SW480 (cell line): Measurements from ENCODE around the gene PLEKHA6.

ENCODE experiments used
- DNase-seq: peaks from one replicate; pipeline ENCODE4 v3.0.0-alpha.2; 2016; ENCODE audit warnings: low spot score

Gene PLEKHA6

DNA sequence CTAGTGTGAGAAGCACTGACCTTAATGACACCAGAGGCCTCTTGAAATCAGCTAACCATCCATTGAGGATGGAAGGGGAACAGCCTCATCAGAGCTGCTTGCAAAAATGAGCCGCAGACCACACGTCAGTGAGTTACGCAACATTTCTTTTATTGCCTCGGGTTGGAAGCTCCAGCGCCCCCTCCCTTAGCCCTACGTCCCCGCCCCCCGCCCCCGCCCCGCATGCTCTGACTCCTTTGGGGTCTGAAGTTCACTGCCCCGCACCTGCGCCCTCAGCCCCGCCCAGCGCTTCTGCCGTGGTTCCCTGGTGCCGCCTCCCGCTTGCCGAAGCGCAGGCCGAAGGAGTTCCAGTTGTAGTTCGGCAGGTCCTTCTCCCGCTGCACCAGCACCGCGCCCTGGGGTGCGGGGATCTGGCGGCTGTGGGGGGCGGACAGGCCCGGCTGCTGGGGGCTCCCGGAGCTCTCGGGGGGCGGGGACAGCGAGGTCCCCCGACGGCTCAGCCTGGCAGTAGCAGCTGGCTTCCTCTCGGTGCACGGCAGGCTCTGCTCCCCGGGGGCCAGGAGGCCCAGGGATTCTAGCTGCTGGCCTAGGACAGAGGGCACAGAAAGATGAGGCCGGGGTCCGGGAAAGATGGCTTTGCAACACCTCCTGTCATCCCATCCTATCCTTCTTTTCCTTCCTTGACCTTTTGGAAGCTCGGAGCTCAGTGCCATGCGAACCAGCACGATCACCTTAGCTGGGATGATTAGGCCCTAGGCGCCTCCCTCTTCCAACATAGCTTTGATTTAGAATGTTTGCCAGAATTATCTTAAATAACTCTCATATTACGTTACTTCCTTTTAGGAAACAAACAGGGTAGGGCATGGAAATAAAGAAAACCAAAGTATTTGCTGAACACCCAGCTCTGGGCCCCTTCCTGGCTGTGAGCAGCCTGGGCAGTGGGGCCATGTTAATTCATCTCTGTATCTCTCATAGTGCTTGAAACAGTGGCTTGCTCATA, 169.2 kb downstream of the PLEKHA6 start:
- peak; percentile 79 for DNase-seq

DNA sequence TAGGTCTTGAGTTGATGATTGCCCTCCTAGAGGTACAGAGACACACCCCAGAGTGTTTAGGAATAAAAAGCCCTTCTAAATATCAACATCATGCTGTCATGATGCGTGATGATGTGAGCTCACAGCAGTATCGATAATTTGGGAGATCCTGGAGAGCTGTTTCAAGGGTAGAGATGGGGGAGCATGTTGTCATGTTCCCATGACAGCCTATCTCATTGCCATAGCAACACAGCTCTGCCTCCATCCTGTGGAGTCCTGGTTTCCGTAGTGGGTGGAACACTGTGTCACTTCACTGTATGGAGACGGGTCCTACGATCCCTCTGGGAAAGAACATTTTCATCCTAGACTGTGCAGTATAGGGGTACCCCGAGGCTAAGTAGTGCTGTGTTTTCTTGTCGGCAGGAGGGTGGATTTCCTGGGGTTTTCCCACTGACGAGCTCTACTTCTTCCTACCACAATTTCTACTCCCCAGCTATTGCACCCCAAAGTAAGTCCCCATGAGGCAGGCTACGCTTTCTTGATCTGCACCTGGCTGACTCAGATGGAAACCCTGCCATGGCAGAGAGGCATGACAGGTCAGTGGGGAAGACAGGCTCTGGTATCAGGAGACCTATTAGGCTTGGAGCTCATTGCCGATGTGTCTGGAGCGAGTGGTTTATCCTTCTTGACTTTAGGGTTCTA, 170.6 kb downstream of the PLEKHA6 start:
- no peak for DNase-seq

DNA sequence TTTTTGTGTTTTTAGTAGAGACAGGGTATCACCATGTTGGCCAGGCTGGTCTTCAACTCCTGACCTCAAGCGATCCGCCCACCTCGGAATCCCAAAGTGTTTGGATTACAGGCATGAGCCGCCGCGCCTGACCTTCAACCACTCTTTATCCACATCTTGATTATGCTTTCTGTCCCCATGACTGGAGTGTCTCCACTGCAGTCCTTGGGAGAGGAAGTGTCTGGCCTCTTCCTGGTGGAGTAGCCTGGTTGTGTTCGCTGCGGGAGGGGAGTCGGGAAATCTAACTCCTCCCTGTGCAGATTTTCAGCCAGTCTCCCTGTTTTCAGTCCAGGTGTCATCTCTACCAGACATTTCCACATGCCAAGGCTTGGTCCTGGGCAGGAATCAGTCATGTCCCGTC, 173.1 kb downstream of the PLEKHA6 start:
- no peak for DNase-seq

DNA sequence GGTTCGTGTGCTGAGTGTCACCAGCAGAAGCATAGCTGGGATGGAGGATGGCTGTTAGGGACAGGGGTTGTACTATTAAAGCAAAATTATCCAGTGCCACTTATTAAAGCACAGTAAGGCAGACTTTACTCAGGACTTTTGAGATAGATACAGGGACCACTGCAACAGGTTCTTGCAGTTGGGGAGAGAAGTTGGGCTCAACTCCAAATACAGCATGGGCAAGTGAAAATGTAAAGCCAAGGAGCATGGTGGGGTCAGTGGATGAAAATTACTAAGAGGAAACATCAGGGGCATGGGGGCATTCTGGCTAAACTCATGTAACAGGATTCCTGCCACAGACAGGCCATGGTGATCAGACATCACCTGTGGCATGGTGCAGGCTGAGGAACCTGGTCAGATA, 178.6 kb downstream of the PLEKHA6 start:
- DNase-seq = no peak

DNA sequence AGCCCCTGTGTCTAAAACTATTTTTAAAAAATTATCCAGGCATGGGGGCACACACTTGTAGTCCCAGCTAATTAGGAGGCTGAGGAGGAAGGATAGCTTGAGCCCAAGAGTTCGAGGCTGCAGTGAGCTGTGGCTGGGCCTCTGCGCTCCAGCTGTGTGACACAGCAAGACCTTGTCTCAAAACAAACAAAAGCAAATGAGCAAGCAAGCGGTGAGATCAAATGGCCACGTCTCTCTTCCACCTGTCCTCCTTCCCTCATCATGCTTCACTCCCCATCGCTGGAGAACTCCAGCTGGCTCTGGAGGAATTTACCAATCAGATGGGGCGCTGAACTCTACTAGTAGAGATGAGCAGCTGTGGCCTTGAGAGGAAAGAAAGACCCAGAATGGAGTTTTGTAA, 179.6 kb downstream of the PLEKHA6 start:
- no peak for DNase-seq

DNA sequence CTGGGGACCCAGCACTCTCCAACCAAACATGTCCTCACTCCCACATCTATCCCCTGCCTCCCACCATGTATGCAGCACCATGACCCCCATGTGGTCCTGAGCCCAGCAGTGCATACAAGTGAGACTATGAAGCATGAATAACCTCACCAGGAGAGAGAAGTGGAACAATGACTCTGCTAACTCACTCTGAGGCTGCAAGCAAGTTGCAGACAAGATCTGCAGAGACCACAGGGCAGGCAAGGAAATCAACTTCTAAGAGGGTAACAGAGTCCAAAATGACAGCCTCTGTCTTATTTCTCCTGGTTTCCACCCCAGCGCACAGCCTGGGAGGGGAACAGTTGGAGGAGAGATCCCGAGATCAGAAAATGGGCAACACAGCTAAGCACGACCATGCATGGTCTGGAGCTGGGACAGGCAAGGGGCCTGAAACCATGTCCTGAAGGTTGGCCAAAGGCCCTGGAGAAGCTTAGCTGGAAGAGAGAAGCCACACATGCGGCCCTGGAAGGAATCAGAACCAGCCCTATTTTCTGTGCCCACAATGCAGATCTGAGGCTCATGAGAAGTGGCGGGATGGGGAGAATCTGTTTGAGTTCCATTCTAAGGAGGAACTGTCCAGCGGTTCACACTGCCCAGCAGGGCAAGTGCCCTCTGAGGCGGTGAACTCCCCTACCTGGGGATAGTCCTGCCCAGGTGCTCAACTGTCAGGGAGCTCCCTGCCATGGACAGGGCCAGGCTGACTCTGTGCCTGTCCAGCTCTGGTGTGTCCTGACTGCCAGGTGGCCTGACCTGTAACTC, 181.0 kb downstream of the PLEKHA6 start:
- no peak for DNase-seq

DNA sequence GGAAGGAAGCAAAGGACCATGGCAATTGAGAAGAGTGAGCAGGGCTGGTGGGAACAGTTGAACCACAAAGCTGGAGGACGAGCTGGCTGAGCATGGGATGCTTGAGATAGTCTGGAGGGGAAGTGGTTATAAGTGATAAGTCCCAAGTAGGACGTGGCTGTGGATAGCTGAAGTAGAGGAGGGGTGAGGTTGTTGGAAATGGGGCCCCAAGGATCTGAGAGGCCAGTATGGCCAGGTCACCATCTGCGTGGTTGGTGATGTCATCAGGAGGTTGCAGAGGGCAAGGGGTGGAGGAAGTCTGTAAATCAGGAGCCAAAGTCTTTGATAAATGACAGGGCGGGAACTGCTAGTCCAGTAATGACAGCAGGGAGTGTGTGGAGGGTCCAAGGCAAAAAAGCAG, 182.6 kb downstream of the PLEKHA6 start:
- DNase-seq = no peak

DNA sequence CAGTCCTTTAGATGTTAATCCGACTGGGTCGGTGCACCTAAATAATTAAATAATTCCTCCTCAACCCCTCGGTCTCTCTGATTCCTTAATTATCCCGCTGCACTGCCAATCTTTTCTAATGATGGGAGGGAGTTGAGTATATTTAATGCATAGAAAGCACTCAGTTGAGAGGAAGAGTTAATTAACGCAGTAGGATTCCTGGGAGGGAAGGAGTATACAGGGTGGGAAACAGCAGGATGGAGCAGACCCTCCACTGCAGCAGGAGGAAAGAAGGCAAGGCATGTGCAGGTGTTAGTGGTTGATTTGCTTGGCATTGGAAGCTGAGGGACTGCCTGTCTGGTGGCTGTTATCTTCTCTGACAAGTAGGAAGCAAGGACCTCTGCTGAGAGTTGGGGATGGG, 183.7 kb downstream of the PLEKHA6 start:
- DNase-seq = no peak

DNA sequence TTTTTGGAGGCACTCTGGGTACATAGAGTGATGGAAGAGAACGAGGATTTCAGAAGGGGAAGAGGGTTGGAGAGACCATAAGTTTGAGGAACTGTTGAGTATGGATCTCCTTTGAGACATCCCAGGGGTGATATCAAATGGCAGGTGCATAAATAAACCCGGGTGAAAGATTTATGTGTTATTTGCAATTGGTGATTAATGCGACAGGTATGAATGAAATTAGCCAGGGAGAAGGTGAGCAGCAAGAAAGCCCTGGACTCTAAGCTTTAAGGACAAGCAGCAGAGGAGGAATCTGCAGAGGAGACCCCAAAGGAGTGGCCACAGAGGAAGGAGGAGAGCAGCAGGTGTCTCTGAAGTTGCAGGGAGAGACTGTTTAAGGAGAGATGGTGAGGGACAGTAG, 184.8 kb downstream of the PLEKHA6 start:
- DNase-seq = no peak

DNA sequence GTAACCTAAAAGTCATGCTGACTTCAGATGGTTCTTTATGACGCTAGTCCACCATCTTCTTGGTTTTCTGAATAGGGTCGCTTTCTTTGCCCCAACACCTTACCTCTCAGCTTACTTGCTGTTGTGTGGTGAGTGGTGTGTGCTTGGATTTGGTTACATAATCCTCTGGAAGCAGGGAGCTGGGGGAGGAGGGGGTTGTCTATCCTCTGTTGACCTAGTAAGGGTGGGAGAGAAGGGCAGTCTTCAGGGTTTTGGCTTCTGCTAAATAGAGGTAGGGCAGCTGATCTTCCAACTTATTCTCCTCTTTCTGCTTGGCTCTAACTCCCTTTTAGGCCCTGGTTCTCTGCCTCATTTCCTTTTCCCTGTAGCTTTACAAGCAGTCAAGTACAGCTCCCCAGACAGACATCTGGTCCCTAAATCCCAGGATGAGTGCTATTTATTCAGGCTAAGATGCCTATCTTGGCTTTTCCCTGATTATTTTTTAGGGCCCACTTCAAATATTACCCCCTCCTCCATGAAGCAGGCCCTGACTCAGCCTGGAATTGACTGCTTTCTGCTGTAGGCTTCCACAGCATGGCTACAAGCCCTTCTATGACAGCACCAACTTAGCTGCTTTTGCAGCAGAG, 187.2 kb downstream of the PLEKHA6 start:
- no peak for DNase-seq

DNA sequence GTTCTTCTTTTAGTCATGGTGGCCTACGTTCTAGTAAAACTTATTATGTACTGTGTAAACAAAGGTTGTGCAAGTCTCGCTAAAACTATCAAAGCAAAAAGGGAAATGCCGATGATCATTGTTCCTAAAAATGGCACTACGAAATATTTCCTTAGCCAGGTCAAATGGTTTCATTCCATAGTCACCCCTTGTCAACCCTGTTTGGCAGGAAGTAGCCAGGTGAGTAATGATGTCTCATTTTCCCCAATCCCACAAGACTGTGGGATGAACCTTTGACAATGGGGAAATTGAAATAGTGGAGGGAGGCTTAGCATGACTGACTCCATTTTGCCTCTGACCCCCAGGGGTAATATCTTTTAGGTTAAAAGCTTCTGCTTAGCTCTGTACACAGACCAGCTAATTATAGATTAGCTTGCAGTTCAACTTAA, 188.0 kb downstream of the PLEKHA6 start:
- peak; percentile 52 for DNase-seq

DNA sequence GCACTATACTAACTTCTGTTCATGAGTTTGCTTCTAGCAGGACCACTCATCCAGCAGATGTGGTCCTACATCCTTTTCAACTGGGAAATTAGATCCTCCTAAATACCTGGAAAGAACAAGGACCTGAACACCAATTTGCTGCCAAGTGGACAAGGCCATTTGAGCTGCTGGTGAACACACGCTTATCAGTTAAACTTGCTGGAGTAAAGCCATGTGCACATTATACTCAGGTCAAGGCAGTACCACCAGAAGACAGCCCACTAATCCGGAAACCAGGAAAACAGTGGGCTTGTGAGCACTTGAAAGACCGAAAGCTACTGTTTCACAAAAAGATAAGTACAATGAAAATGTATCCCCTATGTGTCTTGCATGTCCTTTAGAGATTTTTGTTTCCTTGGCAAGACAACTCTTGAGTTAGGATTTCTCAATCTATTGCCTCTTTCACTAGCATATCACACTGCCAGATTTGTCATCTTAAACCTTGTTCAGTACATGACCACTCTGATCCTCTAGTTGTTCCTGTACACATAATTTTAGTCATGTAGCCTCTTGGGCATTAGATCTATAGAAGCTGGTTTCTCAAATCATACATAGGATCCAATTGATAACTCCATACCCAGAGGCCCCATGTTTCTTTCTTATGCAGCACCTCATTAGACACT, 189.1 kb downstream of the PLEKHA6 start:
- DNase-seq = no peak

DNA sequence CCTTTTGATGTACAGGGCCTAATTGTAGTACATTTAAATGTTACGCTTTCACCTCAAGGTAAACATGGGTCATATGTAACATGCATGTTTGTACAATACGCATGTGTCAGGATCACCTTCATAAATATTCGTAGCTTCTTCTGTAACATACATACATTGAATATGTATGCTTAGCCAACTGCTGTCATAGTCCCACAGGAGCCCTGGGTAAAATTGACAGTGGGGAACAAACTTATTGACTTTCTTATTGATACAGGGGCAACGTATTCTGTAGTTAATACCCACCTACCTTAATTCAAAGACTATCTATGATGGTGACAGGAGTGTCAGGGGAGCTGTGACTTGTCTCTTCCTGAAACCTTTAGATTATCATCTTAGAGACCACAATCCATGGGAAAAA, 189.9 kb downstream of the PLEKHA6 start:
- no peak for DNase-seq
